Measurements from ENCODE around the gene GFAP. TPM values are rescaled to one million over a fixed set of nuclear protein-coding genes. Genes with fewer than 3 reads are reported as not detected.

GFAP gene
- polyA plus RNA-seq, 6 donors from 2014 or later: 0.30 to 0.83 (median 0.66) TPM; not detected in 1

DNA sequence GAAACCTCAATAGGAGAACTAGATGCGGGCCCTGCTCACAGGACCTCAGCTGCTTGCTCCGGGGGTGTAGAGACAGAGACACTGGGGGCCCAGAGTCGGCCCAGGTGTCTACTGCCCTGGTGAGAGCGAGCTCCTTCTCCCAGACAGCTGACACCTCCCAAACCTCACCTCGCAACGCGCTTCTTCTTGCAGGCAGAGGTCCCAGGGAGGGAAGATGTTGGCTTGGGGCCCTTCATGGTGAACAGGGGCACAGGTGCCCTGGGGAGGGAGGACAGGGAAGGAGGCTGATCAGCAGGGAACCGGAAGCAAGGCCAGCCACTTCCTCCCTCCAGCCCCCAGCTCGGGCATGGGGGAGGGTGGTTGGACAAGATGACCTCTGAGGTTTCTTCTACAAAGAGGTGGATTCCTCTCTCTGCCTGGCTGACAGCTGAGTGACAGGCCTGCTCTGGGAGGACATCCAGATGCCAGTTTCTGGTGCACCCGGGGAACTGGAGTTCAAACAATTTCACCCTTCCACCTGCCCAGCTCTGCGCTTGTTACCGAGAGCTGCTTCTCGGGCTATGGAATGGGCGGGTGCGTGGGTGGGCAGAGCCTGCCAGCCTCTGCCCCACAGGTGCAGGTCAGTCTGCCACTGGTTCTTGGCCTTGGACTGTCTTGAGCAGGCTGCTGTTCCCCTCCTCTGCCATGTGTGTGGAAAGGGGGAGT is 11.7 kb upstream of the GFAP start:
- Mint-ChIP-seq H3K27me3 (peaks cover 0 to 11% (median 0%) of the 10 kb centered on the region in 3 donors), H3K4me3 (no peak overlapping the region), H3K9me3 (no peaks in the 10 kb centered on the region), H3K36me3 (no peaks in the 10 kb centered on the region), H3K27ac (peak overlapping the region in 1 of 6 donors; percentile 51), H3K4me1 (no peaks in the 10 kb centered on the region)
- no peak for DNase-seq
- ATAC-seq (ENCODE audit: low read depth in 2 of 2): no peak

DNA sequence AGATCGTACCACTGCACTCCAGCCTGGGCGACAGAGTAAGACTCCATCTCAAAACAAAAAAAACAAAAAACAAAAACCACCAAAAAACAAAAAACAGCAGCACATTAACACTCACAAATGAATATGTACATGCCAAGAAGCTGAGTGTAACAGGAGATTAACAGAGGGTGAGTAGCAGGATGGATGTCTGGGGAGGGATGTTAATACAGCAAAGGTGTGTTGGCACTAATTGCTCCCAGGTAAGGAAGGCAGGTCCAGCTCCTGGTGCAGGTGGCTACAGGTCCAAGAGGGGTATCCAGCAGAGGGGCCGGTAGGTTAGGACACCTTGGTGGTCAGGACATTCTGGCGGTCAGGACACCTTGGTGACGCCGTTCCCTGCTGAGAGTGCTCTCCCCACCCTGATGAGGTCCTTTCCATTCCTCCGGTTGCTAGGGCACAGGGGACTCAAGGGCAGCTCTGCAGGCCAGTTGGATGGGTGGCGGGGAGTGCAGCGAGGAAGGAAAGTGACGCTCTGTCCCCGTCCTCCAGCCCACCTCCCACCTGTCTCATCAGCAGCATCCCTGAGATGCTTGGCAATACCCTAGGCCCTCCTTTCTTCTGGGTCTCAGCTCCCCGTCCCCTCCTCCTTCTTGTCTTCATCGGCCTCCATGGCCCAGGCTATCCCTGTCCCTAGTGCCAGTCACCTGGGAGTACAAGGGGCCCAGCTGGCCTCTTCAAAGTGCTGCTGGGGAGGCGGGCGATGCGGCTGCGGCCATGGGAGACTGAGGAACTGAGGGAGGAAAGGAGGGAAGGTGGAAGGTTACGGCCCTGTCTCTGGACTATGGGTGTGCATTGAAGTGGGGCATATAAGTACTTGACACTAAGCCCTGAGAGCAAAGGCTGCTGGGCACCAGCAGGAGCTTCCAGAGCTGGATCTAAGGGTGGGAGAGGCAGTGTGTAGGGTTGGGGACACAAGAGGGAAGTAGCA is 10.7 kb upstream of the GFAP start:
- no peaks in the 10 kb centered on the region for H3K9me3 Mint-ChIP-seq
- peak overlapping the region in 2 of 6 donors; percentile 51 to 82 for H3K27ac Mint-ChIP-seq
- H3K4me1 Mint-ChIP-seq: peaks cover under 1 to 3% (median 3%) of the 10 kb centered on the region in 3 donors
- H3K4me3 Mint-ChIP-seq: no peak overlapping the region
- H3K27me3 Mint-ChIP-seq: peaks cover 0 to 20% (median 7%) of the 10 kb centered on the region in 3 donors
- no peak for DNase-seq
- H3K36me3 Mint-ChIP-seq: no peaks in the 10 kb centered on the region
- ATAC-seq (ENCODE audit: low read depth in 2 of 2): no peak

DNA sequence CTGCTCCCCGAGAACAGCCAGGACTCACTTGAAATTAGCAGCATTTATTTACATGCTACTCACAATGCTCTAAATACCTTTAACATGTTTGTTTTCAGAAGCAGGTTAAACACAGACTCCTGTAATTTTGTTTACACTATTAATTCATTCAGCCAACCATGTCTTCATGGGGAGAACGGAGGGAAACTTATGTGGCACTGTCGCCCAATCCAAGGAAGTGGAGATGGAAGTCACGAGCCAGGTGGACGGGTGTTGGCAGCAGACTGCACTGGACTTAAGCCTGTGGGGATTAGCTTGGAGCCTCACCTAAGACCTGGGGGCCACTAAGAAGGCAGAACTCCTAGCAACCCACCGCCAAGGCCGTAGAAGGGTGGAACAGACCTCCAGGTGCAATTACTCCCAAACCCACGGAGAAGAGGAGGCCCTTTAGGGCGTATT is 8.8 kb upstream of the GFAP start:
- no peak overlapping the region for H3K27ac Mint-ChIP-seq
- no peak overlapping the region for H3K4me3 Mint-ChIP-seq
- ATAC-seq (ENCODE audit: low read depth in 2 of 2): no peak
- no peak for DNase-seq
- H3K27me3 Mint-ChIP-seq: peaks cover 0 to 29% (median 17%) of the 10 kb centered on the region in 3 donors
- H3K4me1 Mint-ChIP-seq: peaks cover 10 to 14% (median 11%) of the 10 kb centered on the region in 3 donors
- no peaks in the 10 kb centered on the region for H3K36me3 Mint-ChIP-seq
- no peaks in the 10 kb centered on the region for H3K9me3 Mint-ChIP-seq

DNA sequence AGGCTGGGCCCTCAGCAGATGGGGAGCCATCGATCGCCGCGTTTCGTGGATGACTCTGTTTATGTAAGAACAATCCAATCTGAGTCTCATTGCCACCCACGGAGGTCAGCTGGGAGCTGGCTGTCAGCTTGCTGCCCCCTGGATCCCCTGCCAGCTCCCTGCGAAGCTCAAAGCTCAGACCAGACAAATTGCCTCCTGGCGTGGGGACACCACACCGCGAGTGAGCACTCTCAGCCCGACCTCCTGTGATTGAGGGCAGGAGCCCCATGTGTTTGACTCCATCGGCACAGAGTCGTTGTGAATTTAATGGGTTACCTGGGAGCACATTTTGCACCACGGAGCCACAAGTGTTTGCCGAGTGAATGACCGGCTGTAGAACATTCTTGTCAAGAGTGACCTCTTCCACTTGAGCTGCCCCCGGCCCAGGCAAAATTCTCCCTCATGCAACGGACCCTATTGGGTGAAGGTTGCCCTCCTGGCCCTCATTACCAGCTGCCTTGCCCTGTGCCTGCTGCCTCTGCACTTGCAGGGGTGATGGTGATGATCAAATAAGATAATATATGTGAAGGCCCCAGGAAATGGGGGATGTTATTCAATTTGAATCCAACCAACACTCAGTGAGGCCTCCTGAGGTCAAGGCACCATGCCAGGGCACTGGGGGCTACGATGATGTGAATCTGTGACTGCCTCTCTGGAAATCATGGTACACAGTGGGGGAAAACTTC is 7.6 kb upstream of the GFAP start:
- Mint-ChIP-seq H3K27me3 (peaks cover 0 to 29% (median 17%) of the 10 kb centered on the region in 3 donors), H3K27ac (peak overlapping the region in 1 of 6 donors; percentile 28), H3K4me3 (no peak overlapping the region), H3K4me1 (peaks cover 10 to 14% (median 11%) of the 10 kb centered on the region in 3 donors), H3K9me3 (no peaks in the 10 kb centered on the region), H3K36me3 (no peaks in the 10 kb centered on the region)
- no peak for DNase-seq
- ATAC-seq (ENCODE audit: low read depth in 2 of 2): no peak

DNA sequence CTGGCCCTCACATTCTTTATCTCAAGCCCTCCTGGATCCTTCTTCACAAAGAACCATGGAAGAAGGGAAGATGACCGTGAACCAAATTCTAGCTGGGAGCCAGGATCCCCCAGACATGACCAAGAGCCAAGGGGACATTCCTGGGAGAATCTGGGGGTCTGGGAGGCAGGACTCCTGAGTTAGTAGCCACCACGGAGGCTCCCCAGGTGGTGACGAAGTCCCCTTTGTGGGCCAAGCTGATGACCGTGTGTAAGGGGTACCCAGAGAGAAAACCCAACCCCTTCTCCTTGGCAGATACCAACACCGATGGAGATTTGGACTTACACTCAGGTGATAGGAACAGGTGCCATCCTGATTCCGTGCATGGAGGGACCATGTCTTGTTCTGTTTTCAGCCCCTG is 6.8 kb upstream of the GFAP start:
- DNase-seq: no peak
- H3K4me1 Mint-ChIP-seq: peaks cover 10 to 14% (median 11%) of the 10 kb centered on the region in 3 donors
- H3K27me3 Mint-ChIP-seq: peaks cover 0 to 29% (median 17%) of the 10 kb centered on the region in 3 donors
- H3K27ac Mint-ChIP-seq: no peak overlapping the region
- H3K36me3 Mint-ChIP-seq: no peaks in the 10 kb centered on the region
- no peak for ATAC-seq (ENCODE audit: low read depth in 2 of 2)
- no peaks in the 10 kb centered on the region for H3K9me3 Mint-ChIP-seq
- no peak overlapping the region for H3K4me3 Mint-ChIP-seq

DNA sequence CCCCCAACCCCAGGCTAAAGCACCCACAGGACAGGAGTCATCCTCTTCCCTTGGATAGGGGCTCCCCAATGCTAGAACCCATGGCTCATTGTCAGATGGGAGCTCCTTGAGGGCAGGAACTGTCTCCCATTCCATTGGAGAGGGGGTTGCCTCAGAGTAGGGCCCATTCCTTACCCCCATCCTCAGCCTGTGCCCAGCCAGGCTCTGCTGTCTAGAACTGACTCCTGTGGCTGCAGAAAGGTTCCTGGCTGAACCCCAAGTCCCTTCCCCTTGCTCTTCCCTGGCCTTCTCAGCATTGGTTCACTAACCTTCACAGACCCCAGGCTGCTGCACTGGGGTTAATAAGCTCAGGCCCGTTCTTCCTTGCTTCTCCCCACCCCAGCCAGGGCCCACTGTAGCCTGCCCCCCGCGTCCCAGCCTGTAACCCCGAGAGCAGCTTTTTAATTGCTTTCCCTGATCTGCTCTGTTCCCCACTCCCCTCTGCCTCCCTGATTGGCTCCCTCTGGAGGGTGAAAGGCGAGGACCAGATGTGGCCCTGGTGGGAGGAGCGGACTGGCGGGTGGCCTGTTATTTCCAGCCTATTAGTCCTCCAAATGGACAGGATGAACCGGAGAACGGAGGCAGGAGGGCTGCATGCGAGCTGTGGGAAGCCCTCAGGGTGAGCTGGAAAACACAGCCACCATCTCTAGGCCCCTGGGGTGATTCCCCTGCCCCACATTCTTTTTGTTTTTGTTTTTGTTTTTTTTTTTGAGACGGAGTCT is 6.0 kb upstream of the GFAP start:
- ATAC-seq (ENCODE audit: low read depth in 2 of 2) (no peak), DNase-seq (no peak)
- no peak overlapping the region for H3K27ac Mint-ChIP-seq
- no peaks in the 10 kb centered on the region for H3K36me3 Mint-ChIP-seq
- peaks cover 10 to 14% (median 11%) of the 10 kb centered on the region in 3 donors for H3K4me1 Mint-ChIP-seq
- no peak overlapping the region for H3K4me3 Mint-ChIP-seq
- no peaks in the 10 kb centered on the region for H3K9me3 Mint-ChIP-seq
- H3K27me3 Mint-ChIP-seq: peaks cover 0 to 37% (median 19%) of the 10 kb centered on the region in 3 donors

DNA sequence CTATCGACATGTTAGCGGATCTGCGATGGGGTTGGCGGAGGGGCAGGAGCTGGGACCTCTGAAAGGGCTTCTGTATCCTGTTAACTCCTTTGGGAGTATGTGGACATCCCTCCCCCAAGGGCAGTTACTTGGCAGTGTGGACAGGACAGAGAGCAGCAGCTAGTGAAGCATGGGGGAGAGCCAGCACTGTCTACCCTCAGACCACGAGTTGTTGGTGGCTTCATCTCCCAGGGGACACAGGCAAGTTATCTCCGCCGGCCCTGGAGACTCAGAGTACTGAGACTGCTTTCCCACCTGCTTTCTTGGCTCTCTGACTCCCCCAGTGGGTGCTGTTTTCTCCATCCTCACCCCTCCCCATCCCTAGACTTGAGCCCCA is 5.3 kb upstream of the GFAP start:
- no peaks in the 10 kb centered on the region for H3K36me3 Mint-ChIP-seq
- no peak overlapping the region for H3K4me3 Mint-ChIP-seq
- DNase-seq (no peak), ATAC-seq (ENCODE audit: low read depth in 2 of 2) (peak in 1 of 2 donors; percentile 24)
- no peak overlapping the region for H3K27ac Mint-ChIP-seq
- H3K4me1 Mint-ChIP-seq: peaks cover 10 to 14% (median 11%) of the 10 kb centered on the region in 3 donors
- no peaks in the 10 kb centered on the region for H3K9me3 Mint-ChIP-seq
- H3K27me3 Mint-ChIP-seq: peaks cover 0 to 41% (median 23%) of the 10 kb centered on the region in 3 donors

DNA sequence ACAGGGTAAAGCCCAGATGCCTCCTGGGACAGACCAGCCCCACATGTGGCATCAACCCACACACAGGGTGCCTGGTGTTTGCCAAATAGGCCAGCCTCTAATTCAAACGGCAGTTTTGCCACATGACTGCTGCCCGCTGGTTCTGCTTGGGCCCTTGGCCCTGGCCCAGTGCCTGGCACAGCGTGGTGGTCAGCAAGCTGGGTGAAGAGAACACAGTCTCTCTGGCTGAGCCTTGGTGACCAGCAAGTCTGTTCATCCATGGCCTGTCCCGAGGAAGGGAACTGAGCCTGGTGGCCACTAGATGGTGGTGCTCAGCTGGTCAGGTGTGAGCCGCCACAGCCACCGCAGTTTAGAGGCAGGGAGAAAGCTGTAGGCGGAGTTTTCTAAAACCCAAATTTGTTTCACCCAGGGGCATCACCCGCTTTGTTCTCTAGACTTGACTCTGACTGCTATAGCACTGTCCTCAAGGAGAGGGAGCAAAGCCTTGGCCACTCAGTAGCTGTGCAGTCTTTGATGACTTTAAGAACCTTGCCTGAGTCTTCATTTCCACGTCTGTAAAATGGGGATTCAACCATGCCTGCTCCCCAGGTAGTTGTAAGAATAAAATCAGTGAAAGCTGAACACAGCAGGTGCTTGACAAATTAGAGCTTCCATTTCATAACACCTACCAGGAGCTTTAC is 4.7 kb upstream of the GFAP start:
- no peak overlapping the region for H3K4me3 Mint-ChIP-seq
- peak; percentile 90 to 93 for ATAC-seq (ENCODE audit: low read depth in 2 of 2)
- peaks cover 0 to 43% (median 23%) of the 10 kb centered on the region in 3 donors for H3K27me3 Mint-ChIP-seq
- H3K27ac Mint-ChIP-seq: no peak overlapping the region
- peaks cover 10 to 14% (median 11%) of the 10 kb centered on the region in 3 donors for H3K4me1 Mint-ChIP-seq
- H3K9me3 Mint-ChIP-seq: no peaks in the 10 kb centered on the region
- peak; percentile 50 for DNase-seq
- H3K36me3 Mint-ChIP-seq: no peaks in the 10 kb centered on the region

DNA sequence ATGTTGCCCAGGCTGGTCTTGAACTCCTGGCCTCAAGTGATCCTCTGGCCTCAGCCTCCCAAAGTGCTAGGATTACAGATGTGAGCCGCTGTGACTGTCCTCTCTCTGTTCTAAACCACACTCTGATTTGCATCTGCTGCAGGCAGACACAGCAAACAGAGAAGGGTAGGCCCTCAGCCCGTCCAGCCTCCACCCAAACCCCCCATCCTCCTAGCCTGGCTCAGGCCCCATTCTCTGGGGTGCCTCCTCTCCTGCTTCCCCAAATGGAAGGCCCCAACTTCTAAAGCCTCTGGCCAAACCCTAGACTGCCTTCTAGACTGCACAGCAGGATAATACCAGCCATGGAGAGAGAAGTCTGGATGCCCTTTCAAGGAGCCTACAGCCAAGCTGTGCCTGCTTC is 4.1 kb upstream of the GFAP start:
- H3K4me1 Mint-ChIP-seq: peaks cover 13 to 15% (median 14%) of the 10 kb centered on the region in 3 donors
- H3K9me3 Mint-ChIP-seq: no peaks in the 10 kb centered on the region
- DNase-seq (no peak), ATAC-seq (ENCODE audit: low read depth in 2 of 2) (no peak)
- peak overlapping the region in 1 of 8 donors; percentile 22 for H3K4me3 Mint-ChIP-seq
- H3K36me3 Mint-ChIP-seq: no peaks in the 10 kb centered on the region
- H3K27ac Mint-ChIP-seq: no peak overlapping the region
- peaks cover 3 to 49% (median 28%) of the 10 kb centered on the region in 3 donors for H3K27me3 Mint-ChIP-seq

DNA sequence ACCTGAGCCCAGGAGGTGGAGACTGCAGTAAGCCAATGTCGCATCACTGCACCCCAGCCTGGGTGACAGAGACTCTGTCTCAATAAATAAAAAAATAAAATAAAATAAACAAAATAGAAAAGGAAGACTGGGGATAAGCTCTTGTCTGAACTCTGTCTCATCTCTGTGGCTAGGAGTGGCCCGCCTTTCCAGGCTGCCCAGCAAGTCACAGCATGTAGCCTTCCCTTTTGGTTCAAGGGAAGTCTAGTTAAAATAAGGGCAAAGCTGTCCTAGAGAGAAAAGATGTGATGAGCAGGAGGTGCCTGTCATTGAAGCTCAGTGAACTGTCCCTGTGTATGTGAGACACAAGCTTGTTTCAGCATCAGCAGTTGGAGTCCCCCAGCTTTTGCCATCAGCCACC is 2.7 kb upstream of the GFAP start:
- ATAC-seq (ENCODE audit: low read depth in 2 of 2): no peak
- Mint-ChIP-seq H3K9me3 (no peaks in the 10 kb centered on the region), H3K27ac (no peak overlapping the region), H3K4me3 (no peak overlapping the region), H3K27me3 (peaks cover 10 to 61% (median 40%) of the 10 kb centered on the region in 3 donors), H3K4me1 (peaks cover 14 to 16% (median 16%) of the 10 kb centered on the region in 3 donors), H3K36me3 (no peaks in the 10 kb centered on the region)
- DNase-seq: no peak

DNA sequence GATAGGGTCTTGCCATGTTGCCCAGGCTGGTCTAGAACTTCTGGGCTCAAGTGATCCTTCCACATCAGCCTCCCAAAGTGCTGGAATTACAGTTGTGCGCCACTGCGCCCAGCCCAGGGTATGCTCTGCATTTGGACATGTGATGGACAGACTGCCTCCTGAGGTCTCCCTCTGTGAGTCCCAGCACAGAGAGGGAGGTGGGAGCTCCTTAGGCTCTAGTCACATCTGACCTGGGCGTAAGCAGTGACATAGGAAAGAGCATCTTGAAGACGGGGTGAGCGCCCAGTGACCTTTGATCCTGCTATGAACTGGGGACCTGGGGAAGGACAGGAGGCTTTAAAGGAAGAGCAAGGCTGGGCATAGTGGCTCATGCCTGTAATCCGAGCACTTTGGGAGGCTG is 2.2 kb upstream of the GFAP start:
- H3K27me3 Mint-ChIP-seq: peaks cover 13 to 59% (median 46%) of the 10 kb centered on the region in 3 donors
- peaks cover 16 to 17% (median 16%) of the 10 kb centered on the region in 3 donors for H3K4me1 Mint-ChIP-seq
- no peak overlapping the region for H3K4me3 Mint-ChIP-seq
- no peak overlapping the region for H3K27ac Mint-ChIP-seq
- ATAC-seq (ENCODE audit: low read depth in 2 of 2): no peak
- DNase-seq: no peak
- no peaks in the 10 kb centered on the region for H3K9me3 Mint-ChIP-seq
- H3K36me3 Mint-ChIP-seq: no peaks in the 10 kb centered on the region

DNA sequence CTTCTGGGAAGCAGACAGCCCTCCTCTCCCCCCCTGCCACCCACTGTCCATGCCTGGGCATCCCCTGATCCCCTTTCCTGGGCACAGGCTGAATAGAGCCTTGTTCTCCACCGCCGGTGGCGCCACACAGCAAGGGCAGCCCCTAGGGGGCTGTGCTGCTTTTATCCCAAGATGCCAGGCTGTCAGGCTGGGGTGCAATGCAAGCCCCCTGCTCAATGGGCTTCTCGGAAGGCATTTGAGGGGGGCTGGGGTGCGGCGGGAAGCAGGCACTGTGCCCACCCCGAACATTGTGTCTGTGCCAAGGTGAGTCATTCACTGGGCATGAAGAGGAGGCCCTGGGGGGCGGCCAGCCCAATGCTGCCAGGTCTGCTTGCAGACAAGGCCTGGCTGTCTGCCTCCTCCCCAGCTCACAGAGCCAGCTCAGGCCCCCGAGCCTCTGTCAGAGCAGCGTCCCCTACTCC is 1.5 kb upstream of the GFAP start:
- Mint-ChIP-seq H3K9me3 (no peaks in the 10 kb centered on the region), H3K4me1 (peaks cover 16 to 19% (median 18%) of the 10 kb centered on the region in 3 donors), H3K4me3 (no peak overlapping the region), H3K36me3 (no peaks in the 10 kb centered on the region), H3K27me3 (peaks cover 16 to 58% (median 52%) of the 10 kb centered on the region in 3 donors), H3K27ac (no peak overlapping the region)
- DNase-seq (no peak), ATAC-seq (ENCODE audit: low read depth in 2 of 2) (no peak)

Measured in naive B cell (primary cell).